SK-N-MC (cell line): ENCODE results near the gene SYNJ2.

Experiments used
- EZH2 ChIP-seq: fragments of 200-600 bp; sonication (generic); IDR thresholded peaks from one replicate; pipeline ENCODE4 v1.6.1; 2017; ENCODE audit warnings: antibody characterized with exemption
- POLR2AphosphoS5 ChIP-seq: IDR thresholded peaks from 2 replicates; pipeline ENCODE4 v1.6.1; 2012; ENCODE audit warnings: mild to moderate bottlenecking, low read depth, low read length, borderline replicate concordance

DNA sequence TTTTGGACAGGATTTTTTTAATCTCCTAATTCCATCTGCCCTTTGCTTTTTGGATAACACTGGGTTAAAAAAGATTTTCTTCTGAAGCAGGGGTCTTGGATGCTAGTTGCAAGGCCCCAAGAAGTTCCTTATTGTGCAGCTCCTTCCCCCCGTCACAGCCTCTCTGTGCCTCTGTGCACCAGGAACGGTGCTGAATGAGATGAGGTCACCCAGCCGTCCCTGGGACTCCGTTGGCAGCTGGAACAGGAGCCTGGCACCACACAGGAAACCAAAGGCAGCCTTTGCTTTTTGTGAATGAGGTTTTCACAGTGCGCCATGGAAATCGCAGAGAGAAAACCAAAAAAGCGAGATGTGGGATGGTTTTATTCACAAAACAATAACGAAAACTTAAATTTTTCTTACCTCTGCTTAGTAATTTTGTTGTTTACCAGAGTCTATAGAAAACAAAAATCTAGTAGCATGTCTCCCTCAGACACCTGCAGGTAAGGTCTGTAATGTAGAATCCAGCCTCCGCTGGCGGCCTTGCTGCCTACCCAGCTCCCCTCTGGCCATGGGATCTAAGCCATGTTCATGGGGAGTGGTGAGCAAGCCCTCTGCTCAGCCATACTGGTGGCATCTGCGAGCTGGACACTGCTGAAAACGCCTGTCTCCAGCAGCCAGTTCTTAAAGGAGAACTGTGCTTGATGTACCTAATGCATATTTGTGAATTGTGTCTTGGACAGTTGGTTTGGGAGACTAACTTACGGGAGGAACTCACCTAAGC lies 40.4 kb upstream of the SYNJ2 start:
- TF ChIP-seq POLR2AphosphoS5 (no peak), EZH2 (no peak)
